ENCODE results near the gene FAM78B. TPM values are rescaled to one million over a fixed set of nuclear protein-coding genes. Genes with fewer than 3 reads are reported as not detected.

Gene FAM78B
- polyA plus RNA-seq, 3 donors: not detected

DNA sequence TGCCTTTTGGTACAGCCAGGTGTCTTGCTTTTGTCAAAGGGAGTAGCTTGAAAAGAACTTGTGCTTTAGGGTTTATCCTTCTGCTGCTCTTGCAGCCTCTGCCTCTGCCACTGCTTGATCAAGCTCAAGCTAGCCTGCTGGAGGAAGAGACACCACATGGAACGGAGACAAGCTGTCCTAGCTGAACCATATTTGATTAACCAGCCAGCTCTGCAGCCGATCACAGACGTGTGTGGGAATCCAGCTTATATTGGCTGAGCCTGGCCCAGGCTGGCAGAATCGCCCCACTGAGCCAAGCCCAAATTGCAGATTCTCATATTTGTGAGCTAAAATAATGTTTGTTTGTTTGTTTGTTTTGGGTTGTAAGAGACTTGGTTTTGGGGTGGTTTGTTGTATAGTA is 18.7 kb upstream of the FAM78B start:
- H3K9me3 Mint-ChIP-seq: peaks cover 0 to 5% (median 0%) of the 10 kb centered on the region in 7 donors

DNA sequence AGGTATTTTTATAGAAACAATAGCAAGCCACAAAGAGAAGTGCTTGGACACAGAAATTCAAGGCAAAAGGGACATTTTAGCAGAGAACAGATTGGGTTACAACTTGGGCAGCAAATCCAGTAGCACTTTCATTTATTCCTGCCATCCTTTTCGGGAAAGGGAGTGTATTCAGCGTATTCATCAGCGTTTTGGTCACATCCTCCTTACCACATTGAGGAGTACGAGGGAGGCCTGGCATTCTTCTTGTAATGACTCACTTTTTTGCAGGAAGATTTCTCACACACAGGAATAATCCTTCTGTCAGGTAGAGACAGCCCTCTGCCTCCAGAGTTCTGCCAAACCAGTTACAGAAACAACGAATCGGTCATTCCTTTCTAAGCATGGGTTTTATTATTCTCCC is 18.1 kb upstream of the FAM78B start:
- intact Hi-C loops (cut with micrococcal nuclease): no loop called here
- Mint-ChIP-seq H3K27ac (no peak overlapping the region), H3K9me3 (peaks cover 0 to 5% (median 0%) of the 10 kb centered on the region in 7 donors), H3K4me1 (no peaks in the 10 kb centered on the region), H3K36me3 (no peaks in the 10 kb centered on the region), H3K27me3 (ENCODE audit: low read depth in 3 of 3) (no peaks in the 10 kb centered on the region), H3K4me3 (no peak overlapping the region)
- Histone ChIP-seq H3K27ac (ENCODE audit: low read depth in 1 of 2, low read length in 2 of 2) (no peak overlapping the region), H2AFZ (ENCODE audit: insufficient read depth, low read depth, low read length, poor library complexity, severe bottlenecking) (no peak overlapping the region), H3K4me3 (replicated peaks in 1 of 3; ENCODE audit: low read depth in 2 of 3, low read length in 3 of 3) (no peak overlapping the region), H3K9ac (ENCODE audit: insufficient read depth, low read length, poor library complexity, severe bottlenecking) (no peak overlapping the region), H3K9me3 (replicated peaks in 1 of 2; ENCODE audit: control insufficient read depth in 1 of 2, insufficient read depth in 1 of 2, low read length in 2 of 2) (no peaks in the 10 kb centered on the region), H3K4me2 (replicated peaks; ENCODE audit: extremely low read depth, low read length, poor library complexity, severe bottlenecking) (no peak overlapping the region), H3K79me2 (ENCODE audit: insufficient read depth, low read length) (no peaks in the 10 kb centered on the region), H3K27me3 (ENCODE audit: control insufficient read depth in 2 of 2, insufficient read depth in 2 of 2, low read length in 2 of 2) (no peaks in the 10 kb centered on the region), H3K4me1 (ENCODE audit: control insufficient read depth in 1 of 2, insufficient read depth in 2 of 2, low read length in 2 of 2) (no peaks in the 10 kb centered on the region), H3K36me3 (replicated peaks in 1 of 2; ENCODE audit: control insufficient read depth in 1 of 2, insufficient read depth in 2 of 2, low read length in 2 of 2) (no peaks in the 10 kb centered on the region), H4K20me1 (ENCODE audit: insufficient read depth, low read length) (no peaks in the 10 kb centered on the region)
- TF ChIP-seq, protein P1, sequence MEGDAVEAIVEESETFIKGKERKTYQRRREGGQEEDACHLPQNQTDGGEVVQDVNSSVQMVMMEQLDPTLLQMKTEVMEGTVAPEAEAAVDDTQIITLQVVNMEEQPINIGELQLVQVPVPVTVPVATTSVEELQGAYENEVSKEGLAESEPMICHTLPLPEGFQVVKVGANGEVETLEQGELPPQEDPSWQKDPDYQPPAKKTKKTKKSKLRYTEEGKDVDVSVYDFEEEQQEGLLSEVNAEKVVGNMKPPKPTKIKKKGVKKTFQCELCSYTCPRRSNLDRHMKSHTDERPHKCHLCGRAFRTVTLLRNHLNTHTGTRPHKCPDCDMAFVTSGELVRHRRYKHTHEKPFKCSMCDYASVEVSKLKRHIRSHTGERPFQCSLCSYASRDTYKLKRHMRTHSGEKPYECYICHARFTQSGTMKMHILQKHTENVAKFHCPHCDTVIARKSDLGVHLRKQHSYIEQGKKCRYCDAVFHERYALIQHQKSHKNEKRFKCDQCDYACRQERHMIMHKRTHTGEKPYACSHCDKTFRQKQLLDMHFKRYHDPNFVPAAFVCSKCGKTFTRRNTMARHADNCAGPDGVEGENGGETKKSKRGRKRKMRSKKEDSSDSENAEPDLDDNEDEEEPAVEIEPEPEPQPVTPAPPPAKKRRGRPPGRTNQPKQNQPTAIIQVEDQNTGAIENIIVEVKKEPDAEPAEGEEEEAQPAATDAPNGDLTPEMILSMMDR (IDR thresholded peaks at IDR 0.05): no peak
- WGBS (ENCODE audit: insufficient coverage): 80% methylated on average over 3 of the region's 6 CpGs
- DNase-seq: no peak

More for the DNA sequence above, 18.7 kb upstream of the FAM78B start:
- Mint-ChIP-seq H3K4me3 (no peak overlapping the region), H3K4me1 (no peaks in the 10 kb centered on the region), H3K36me3 (no peaks in the 10 kb centered on the region), H3K27me3 (ENCODE audit: low read depth in 3 of 3) (no peaks in the 10 kb centered on the region), H3K27ac (no peak overlapping the region)
- intact Hi-C loops (cut with micrococcal nuclease): no loop called here
- Histone ChIP-seq H2AFZ (ENCODE audit: insufficient read depth, low read depth, low read length, poor library complexity, severe bottlenecking) (no peak overlapping the region), H3K4me2 (replicated peaks; ENCODE audit: extremely low read depth, low read length, poor library complexity, severe bottlenecking) (no peak overlapping the region), H3K36me3 (replicated peaks in 1 of 2; ENCODE audit: control insufficient read depth in 1 of 2, insufficient read depth in 2 of 2, low read length in 2 of 2) (no peaks in the 10 kb centered on the region), H3K27me3 (ENCODE audit: control insufficient read depth in 2 of 2, insufficient read depth in 2 of 2, low read length in 2 of 2) (no peaks in the 10 kb centered on the region), H3K79me2 (ENCODE audit: insufficient read depth, low read length) (no peaks in the 10 kb centered on the region), H4K20me1 (ENCODE audit: insufficient read depth, low read length) (no peaks in the 10 kb centered on the region), H3K4me3 (replicated peaks in 1 of 3; ENCODE audit: low read depth in 2 of 3, low read length in 3 of 3) (no peak overlapping the region), H3K9ac (ENCODE audit: insufficient read depth, low read length, poor library complexity, severe bottlenecking) (no peak overlapping the region), H3K27ac (ENCODE audit: low read depth in 1 of 2, low read length in 2 of 2) (no peak overlapping the region), H3K9me3 (replicated peaks in 1 of 2; ENCODE audit: control insufficient read depth in 1 of 2, insufficient read depth in 1 of 2, low read length in 2 of 2) (no peaks in the 10 kb centered on the region), H3K4me1 (ENCODE audit: control insufficient read depth in 1 of 2, insufficient read depth in 2 of 2, low read length in 2 of 2) (no peaks in the 10 kb centered on the region)
- 86% methylated on average over 3 of the region's 4 CpGs for WGBS (ENCODE audit: insufficient coverage)
- no peak for DNase-seq
- TF ChIP-seq, protein P1 (IDR thresholded peaks at IDR 0.05): no peak
